Heart left ventricle (tissue), 13 donors: Measurements from ENCODE around the gene BIVM.

Experiments used
- POLR2A ChIP-seq, 2 donors: fragments of 450-650 bp; IDR thresholded peaks; one replicate each; pipeline ENCODE4 v1.6.1; 2017; ENCODE audit warnings: antibody characterized with exemption in 2 of 2, mild to moderate bottlenecking in 2 of 2, moderate library complexity in 2 of 2
- TF ChIP-seq, protein P1 (sequence below), 12 donors: fragments of 200-600 bp; sonication (generic) in 4 of 12; IDR thresholded peaks; one replicate each; pipeline versions ENCODE4 v1.5.0 to v1.8.0; 2018 to 2022; ENCODE audit warnings: antibody characterized with exemption in 12 of 12, mild to moderate bottlenecking in 5 of 12
- donor health status: ischemic (EF 13 %, LVEDD 7.1; RV severe dilation, severe dysfunction).
- donor health status: DM: no; HTN: yes; CAD: no.
- donor health status: DM: no; HTN: no; CAD: no.
- donor health status: ischemic (EF 25% LVEDD 6.9; RV normal size, moderate dysfunction).
- donor health status: ischemic (EF 25% LVEDD 5.7; RV mildly dilated, moderate dysfunction).
- donor health status: ischemic (EF 35%, LVEDD 5.7; RV mildly dilated, moderate dysfunction).
- donor health status: nonischemic (EF 11% LVEDD 7.7; RV severe dilation, severe dysfunction).
- donor health status: DM: yes; HTN: yes; CAD: no.
- donor health status: PGD.
- donor health status: ischemic (EF 29% LVEDD 5.4; RV normal size, mild dysfunction).
- donor health status: nonischemic (EF 23%, LVEDD 6.1; RV moderate dilation, normal function).

DNA sequence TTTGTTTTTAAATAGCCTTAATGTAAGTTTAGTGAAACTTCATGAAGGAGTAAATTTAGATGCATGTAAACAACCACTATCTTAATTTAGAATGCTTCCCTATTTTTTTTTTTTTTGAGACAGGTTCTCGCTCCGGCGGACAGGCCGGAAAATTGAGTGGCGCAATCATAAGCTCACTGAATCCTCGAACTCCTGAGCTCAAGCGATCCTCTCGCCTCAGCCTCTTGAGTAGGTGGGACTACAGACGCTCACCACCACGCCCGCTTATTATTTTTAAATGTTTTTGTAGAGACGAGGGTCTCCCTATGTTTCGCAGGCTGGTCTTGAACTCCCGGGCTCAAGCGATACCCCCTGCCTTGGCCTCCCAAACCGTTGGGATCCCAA, 26.9 kb upstream of the BIVM start:
- no peak for TF ChIP-seq POLR2A (IDR thresholded peaks at IDR 0.05)
- TF ChIP-seq, protein P1, sequence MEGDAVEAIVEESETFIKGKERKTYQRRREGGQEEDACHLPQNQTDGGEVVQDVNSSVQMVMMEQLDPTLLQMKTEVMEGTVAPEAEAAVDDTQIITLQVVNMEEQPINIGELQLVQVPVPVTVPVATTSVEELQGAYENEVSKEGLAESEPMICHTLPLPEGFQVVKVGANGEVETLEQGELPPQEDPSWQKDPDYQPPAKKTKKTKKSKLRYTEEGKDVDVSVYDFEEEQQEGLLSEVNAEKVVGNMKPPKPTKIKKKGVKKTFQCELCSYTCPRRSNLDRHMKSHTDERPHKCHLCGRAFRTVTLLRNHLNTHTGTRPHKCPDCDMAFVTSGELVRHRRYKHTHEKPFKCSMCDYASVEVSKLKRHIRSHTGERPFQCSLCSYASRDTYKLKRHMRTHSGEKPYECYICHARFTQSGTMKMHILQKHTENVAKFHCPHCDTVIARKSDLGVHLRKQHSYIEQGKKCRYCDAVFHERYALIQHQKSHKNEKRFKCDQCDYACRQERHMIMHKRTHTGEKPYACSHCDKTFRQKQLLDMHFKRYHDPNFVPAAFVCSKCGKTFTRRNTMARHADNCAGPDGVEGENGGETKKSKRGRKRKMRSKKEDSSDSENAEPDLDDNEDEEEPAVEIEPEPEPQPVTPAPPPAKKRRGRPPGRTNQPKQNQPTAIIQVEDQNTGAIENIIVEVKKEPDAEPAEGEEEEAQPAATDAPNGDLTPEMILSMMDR (IDR thresholded peaks at IDR 0.05) = no peak
